Neural cell (in vitro differentiated cells): ENCODE data around the gene PARD3B.

ENCODE experiments used
- CTCF ChIP-seq: fragments of 450-650 bp; IDR thresholded peaks from 2 replicates; pipeline ENCODE4 v1.5.1; 2014; ENCODE audit warnings: antibody characterized with exemption, mild to moderate bottlenecking, moderate library complexity; ENCODE audit not compliant: poor library complexity, severe bottlenecking
- EP300 ChIP-seq: fragments of 450-650 bp; conservative IDR thresholded peaks from 2 replicates; pipeline ENCODE4 v1.6.1; 2014; ENCODE audit warnings: antibody characterized with exemption, mild to moderate bottlenecking, moderate library complexity; ENCODE audit not compliant: poor library complexity, severe bottlenecking
- MXI1 ChIP-seq: fragments of 450-650 bp; conservative IDR thresholded peaks from 2 replicates; pipeline ENCODE4 v1.6.1; 2014; ENCODE audit warnings: antibody characterized with exemption, mild to moderate bottlenecking; ENCODE audit not compliant: poor library complexity, severe bottlenecking
- POLR2AphosphoS5 ChIP-seq: IDR thresholded peaks from 2 replicates; pipeline ENCODE4 v1.6.1; 2012
- RAD21 ChIP-seq: fragments of 450-650 bp; conservative IDR thresholded peaks from 2 replicates; pipeline ENCODE4 v1.6.1; 2014; ENCODE audit warnings: antibody characterized with exemption, mild to moderate bottlenecking, moderate library complexity
- REST ChIP-seq: IDR thresholded peaks from 2 replicates; pipeline ENCODE4 v1.6.1; 2012; ENCODE audit warnings: borderline replicate concordance
- SMC3 ChIP-seq: fragments of 450-650 bp; conservative IDR thresholded peaks from 2 replicates; pipeline ENCODE4 v1.6.1; 2014; ENCODE audit warnings: antibody characterized with exemption, mild to moderate bottlenecking, moderate library complexity; ENCODE audit not compliant: poor library complexity

- no peak for TF ChIP-seq POLR2AphosphoS5
- TF ChIP-seq CTCF: no peak
- no peak for TF ChIP-seq EP300
- no peak for TF ChIP-seq REST
- no peak for TF ChIP-seq SMC3
- TF ChIP-seq RAD21: no peak
- TF ChIP-seq MXI1: no peak
These were observed 728.4 kb downstream of the PARD3B start for GRCh38 chr2:205273627-205274026.
